Neural progenitor cell (in vitro differentiated cells): ENCODE data around the gene TMEM178B.

Source experiments
- CTCF ChIP-seq: fragments of 200-600 bp; sonication (generic); IDR thresholded peaks from 2 replicates; pipeline ENCODE4 v1.5.1; 2017; ENCODE audit warnings: antibody characterized with exemption, mild to moderate bottlenecking
- EZH2 ChIP-seq: fragments of 200-600 bp; sonication (generic); IDR thresholded peaks from 2 replicates; pipeline ENCODE4 v1.6.1; 2017; ENCODE audit warnings: antibody characterized with exemption, mild to moderate bottlenecking, moderate library complexity
- EZH2phosphoT487 ChIP-seq: fragments of 200-600 bp; sonication (generic); IDR thresholded peaks from 2 replicates; pipeline ENCODE4 v1.6.1; 2017; ENCODE audit warnings: antibody characterized with exemption

GRCh38 chr7:141400356-141400755 lies 326.5 kb downstream of the TMEM178B start:
- TF ChIP-seq CTCF (no peak), EZH2 (no peak), EZH2phosphoT487 (no peak)
